Activated naive CD4-positive, alpha-beta T cell treated with anti-CD3 and anti-CD28 coated beads, Interleukin-2, amount 50 U/mL, for 72 hours (primary cell): ENCODE data around the gene RPL15. TPM values are rescaled to one million over a fixed set of nuclear protein-coding genes. Genes with fewer than 3 reads are reported as not detected.

Experiments used
- ATAC-seq, 2 donors: fragments of 150-1000 bp; cut with Tn5 transposase; 2 replicates each; pipeline ENCODE4 v1.10.0; 2021; ENCODE audit warnings: mild to moderate bottlenecking in 2 of 2, moderate library complexity in 2 of 2
- DNase-seq, 2 donors: peaks; one replicate each; pipeline ENCODE4 v3.0.0; 2021 to 2022; ENCODE audit warnings: low spot score in 2 of 2
- H3K27ac Mint-ChIP-seq, 2 donors: one replicate each; pipeline ENCODE4 v1.8.0; 2022; ENCODE audit warnings: mild to moderate bottlenecking in 2 of 2, mixed read lengths in 2 of 2
- H3K36me3 Mint-ChIP-seq, 2 donors: one replicate each; pipeline ENCODE4 v1.8.0; 2022; ENCODE audit warnings: mixed read lengths in 2 of 2
- H3K9me3 Mint-ChIP-seq, 2 donors: one replicate each; pipeline ENCODE4 v1.8.0; 2022; ENCODE audit warnings: mixed read lengths in 2 of 2
- total RNA-seq, 2 donors: library from RNA; stranded (reverse); gene quantifications; one replicate each; pipeline ENCODE4 v1.2.3, GENCODE V29; 2022

Gene RPL15
- total RNA-seq, 2 donors from 2014 or later, result 2,185 to 2,637 TPM

- Mint-ChIP-seq H3K36me3 (peaks cover 0 to 8% of the 10 kb centered on the region in 2 donors), H3K27ac (no peak overlapping the region), H3K9me3 (peaks cover 0 to 4% of the 10 kb centered on the region in 2 donors)
- DNase-seq (no peak), ATAC-seq (no peak)
Measured at GRCh38 chr3:23942546-23942945, 25.6 kb downstream of the RPL15 start.

- peak overlapping the region; percentile 81 to 87 for H3K27ac Mint-ChIP-seq
- peaks cover 0 to 4% of the 10 kb centered on the region in 2 donors for H3K36me3 Mint-ChIP-seq
- no peaks in the 10 kb centered on the region for H3K9me3 Mint-ChIP-seq
- no peak for DNase-seq
- no peak for ATAC-seq
Measured at GRCh38 chr3:23944007-23944783, 27.3 kb downstream of the RPL15 start.

DNA sequence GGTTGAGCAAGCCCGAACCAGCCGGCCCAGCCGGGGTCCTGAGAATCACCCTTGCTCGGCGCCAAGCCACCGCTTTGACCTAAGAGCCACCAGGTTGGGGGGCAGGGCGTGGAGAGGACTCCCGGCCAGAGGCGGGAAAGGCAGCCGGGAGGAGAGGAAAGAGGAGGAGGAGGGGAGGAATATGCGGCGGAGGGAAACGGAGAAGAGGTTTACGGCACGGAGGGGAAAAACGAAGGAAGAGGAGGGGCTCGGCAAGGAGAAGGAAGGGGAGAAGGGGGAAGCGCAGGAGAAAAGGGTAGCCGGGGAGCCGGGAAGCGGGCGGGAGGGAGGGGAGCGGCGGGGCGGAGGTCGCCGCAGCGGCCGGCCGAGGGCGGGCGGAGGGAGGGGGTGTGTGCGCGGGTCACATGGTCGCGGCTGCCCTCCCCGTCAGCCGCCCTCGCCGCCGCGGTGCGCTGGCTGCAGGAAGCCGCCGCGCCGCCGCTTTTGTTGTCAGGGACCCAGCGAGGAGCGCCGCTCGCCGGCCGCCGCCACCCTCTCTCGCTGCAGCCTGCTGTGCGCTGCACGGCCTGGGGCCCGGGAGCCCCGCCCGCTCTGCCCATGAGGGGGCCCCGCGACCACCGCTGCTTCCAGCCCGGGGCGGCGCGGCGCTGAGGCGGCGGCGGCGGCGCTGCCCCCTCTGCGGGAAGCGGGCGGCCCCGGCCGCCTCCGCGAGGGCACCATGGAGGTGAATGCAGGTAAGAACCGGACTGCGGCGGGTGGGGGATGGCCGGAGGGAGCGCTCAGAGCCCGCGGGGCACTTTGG lies 28.1 kb downstream of the RPL15 start, which contains the start of gene NR1D2:
Gene NR1D2, plus strand, starts transcription at position 426 of the 802 bp plus-strand sequence. Its CDS starts 293 bp downstream, at position 719.
- DNase-seq (peak; percentile 76 to 83), ATAC-seq (peak; percentile 64 to 68)
- Mint-ChIP-seq H3K27ac (peak within 1 kb of the TSS; percentile 81 to 87), H3K36me3 (peaks cover 0 to 4% of the 10 kb centered on the region in 2 donors), H3K9me3 (no peaks in the 10 kb centered on the region)

DNA sequence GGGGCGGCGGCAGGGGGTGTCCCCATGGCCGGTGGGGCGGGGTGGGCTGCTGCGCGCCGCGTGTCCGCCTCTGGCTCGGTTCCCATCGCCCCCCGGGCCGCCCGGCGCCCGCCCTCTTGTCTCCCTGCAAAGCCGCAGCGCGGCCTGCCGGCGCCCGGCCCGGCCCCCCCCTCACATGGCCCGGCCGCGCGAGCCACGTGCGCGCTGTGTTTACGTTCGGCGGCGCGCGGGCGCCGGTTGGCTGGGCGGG lies 28.7 kb downstream of the RPL15 start:
- DNase-seq, result no peak
- no peak for ATAC-seq
- Mint-ChIP-seq H3K36me3 (peaks cover 0 to 4% of the 10 kb centered on the region in 2 donors), H3K9me3 (no peaks in the 10 kb centered on the region), H3K27ac (peak overlapping the region in 1 of 2 donors; percentile 83)

- ATAC-seq (peak; percentile 73 to 83), DNase-seq (peak; percentile 92 to 97)
- Mint-ChIP-seq H3K27ac (peak overlapping the region; percentile 83 to 97), H3K9me3 (no peaks in the 10 kb centered on the region), H3K36me3 (peaks cover 0 to 4% of the 10 kb centered on the region in 2 donors)
Measured at GRCh38 chr3:23945913-23946687, 29.2 kb downstream of the RPL15 start.

GRCh38 chr3:23948761-23949160 lies 31.8 kb downstream of the RPL15 start:
- DNase-seq (no peak), ATAC-seq (no peak)
- H3K9me3 Mint-ChIP-seq, result no peaks in the 10 kb centered on the region
- H3K27ac Mint-ChIP-seq, result no peak overlapping the region
- peaks cover 0 to 11% of the 10 kb centered on the region in 2 donors for H3K36me3 Mint-ChIP-seq

- ATAC-seq (no peak), DNase-seq (no peak)
- H3K27ac Mint-ChIP-seq, result peak overlapping the region; percentile 58 to 83
- H3K9me3 Mint-ChIP-seq, result no peaks in the 10 kb centered on the region
- peaks cover 0 to 11% of the 10 kb centered on the region in 2 donors for H3K36me3 Mint-ChIP-seq
Measured at GRCh38 chr3:23949784-23950183, 32.9 kb downstream of the RPL15 start.

DNA sequence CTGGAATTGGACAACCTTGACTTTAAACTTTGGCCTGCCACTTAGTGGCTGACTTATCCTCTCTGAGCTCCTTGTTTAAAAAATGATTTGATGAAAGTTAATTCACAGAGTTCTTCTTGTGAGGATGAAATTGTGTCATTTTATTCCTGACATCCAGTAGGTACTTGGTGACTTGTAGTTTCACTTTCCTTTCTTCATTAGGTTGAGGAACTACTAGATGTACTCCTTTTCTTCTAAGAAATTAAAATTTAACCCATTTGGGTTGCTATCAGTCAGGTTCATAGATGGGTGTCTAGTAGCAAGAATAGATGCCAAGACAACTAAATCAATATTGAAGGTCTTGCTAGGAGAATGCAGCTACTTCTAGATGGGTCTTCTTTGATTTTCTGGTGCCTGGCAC lies 33.4 kb downstream of the RPL15 start:
- H3K9me3 Mint-ChIP-seq, result no peaks in the 10 kb centered on the region
- H3K36me3 Mint-ChIP-seq, result peaks cover 0 to 11% of the 10 kb centered on the region in 2 donors
- ATAC-seq, result no peak
- no peak for DNase-seq
- H3K27ac Mint-ChIP-seq, result peak overlapping the region; percentile 58 to 83

DNA sequence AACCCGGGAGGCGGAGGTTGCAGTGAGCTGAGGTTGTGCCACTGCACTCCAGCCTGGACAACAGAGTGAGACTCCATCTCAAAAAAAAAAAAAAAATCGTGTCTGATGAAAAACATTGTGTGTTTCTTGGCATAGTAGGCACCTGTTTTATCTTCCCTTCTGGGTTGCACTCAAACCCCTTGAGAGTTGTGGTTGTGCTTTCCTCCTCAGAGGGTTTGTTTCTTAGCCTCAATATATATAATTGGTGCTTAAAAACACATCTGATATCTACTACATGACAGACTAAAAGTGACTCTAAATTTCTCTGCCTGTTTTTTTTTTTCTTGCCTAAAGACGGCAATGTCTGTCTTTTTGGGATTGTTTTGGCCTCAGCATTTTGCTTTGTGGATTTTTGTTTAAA lies 35.7 kb downstream of the RPL15 start:
- no peak for DNase-seq
- Mint-ChIP-seq H3K36me3 (peaks cover 0 to 7% of the 10 kb centered on the region in 2 donors), H3K9me3 (no peaks in the 10 kb centered on the region), H3K27ac (no peak overlapping the region)
- ATAC-seq, result no peak

DNA sequence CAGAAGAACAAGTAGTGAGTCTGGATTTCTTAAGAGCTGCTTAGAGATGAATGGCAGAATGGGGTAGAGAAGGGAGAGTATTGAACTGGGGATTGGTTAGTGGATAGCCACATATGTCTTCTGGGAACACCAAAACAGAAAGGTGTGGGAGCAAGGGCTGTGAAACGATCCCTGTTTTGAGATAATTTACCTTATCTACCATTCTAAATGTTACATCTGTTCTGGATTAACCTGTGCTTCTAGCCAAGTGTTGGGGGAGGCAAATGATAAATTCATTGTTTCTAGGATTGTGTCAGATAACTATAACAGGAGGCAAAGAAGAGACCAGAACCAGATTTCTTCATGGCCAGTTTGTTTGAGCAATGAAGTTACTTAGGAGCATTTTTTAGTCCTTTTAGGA lies 36.6 kb downstream of the RPL15 start:
- DNase-seq (no peak), ATAC-seq (no peak)
- no peak overlapping the region for H3K27ac Mint-ChIP-seq
- peaks cover 0 to 7% of the 10 kb centered on the region in 2 donors for H3K36me3 Mint-ChIP-seq
- no peaks in the 10 kb centered on the region for H3K9me3 Mint-ChIP-seq

GRCh38 chr3:23954144-23954543 lies 37.2 kb downstream of the RPL15 start:
- no peak for ATAC-seq
- H3K36me3 Mint-ChIP-seq, result peaks cover 0 to 7% of the 10 kb centered on the region in 2 donors
- no peaks in the 10 kb centered on the region for H3K9me3 Mint-ChIP-seq
- DNase-seq, result no peak
- no peak overlapping the region for H3K27ac Mint-ChIP-seq

GRCh38 chr3:23956701-23957100 lies 39.8 kb downstream of the RPL15 start:
- ATAC-seq, result no peak
- DNase-seq, result no peak
- H3K36me3 Mint-ChIP-seq, result peaks cover 2 to 4% of the 10 kb centered on the region in 2 donors
- H3K9me3 Mint-ChIP-seq, result no peaks in the 10 kb centered on the region
- H3K27ac Mint-ChIP-seq, result no peak overlapping the region

GRCh38 chr3:23959135-23959900 lies 42.4 kb downstream of the RPL15 start:
- H3K36me3 Mint-ChIP-seq, result peaks cover 0 to 10% of the 10 kb centered on the region in 2 donors
- peak; percentile 90 to 97 for ATAC-seq
- no peak for DNase-seq

DNA sequence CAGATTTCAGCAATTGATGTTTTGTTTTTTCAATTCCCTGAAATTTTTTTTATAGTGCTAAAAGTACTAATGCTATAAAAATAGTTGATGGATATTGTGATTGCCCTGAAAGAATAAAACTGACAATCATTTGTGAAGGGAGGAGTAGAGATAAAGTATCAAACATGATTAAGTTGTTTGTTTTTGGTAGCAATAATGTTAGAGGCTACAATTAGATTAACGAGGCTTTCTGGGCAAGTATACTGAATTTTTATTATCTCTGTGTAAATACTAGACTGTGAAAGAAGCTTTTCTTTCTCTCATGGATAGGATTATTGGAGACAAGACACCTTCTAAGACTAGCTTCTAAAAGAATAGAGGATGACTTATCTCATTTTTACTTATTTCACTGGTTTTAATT lies 43.7 kb downstream of the RPL15 start:
- DNase-seq (no peak), ATAC-seq (no peak)
- Mint-ChIP-seq H3K9me3 (no peaks in the 10 kb centered on the region), H3K27ac (peak overlapping the region in 1 of 2 donors; percentile 75), H3K36me3 (peaks cover 0 to 10% of the 10 kb centered on the region in 2 donors)

More at GRCh38 chr3:23959135-23959900, 42.4 kb downstream of the RPL15 start:
- Mint-ChIP-seq H3K27ac (peak overlapping the region; percentile 33 to 77), H3K9me3 (no peaks in the 10 kb centered on the region)

GRCh38 chr3:23961066-23961465 lies 44.1 kb downstream of the RPL15 start:
- no peak for ATAC-seq
- peaks cover 0 to 10% of the 10 kb centered on the region in 2 donors for H3K36me3 Mint-ChIP-seq
- H3K27ac Mint-ChIP-seq, result peak overlapping the region in 1 of 2 donors; percentile 75
- DNase-seq, result no peak
- H3K9me3 Mint-ChIP-seq, result no peaks in the 10 kb centered on the region

DNA sequence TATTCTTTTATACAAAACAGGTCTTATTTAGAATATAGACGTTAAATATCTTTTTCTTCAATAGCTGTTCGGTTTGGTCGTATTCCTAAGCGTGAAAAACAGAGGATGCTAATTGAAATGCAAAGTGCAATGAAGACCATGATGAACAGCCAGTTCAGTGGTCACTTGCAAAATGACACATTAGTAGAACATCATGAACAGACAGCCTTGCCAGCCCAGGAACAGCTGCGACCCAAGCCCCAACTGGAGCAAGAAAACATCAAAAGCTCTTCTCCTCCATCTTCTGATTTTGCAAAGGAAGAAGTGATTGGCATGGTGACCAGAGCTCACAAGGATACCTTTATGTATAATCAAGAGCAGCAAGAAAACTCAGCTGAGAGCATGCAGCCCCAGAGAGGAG lies 45.0 kb downstream of the RPL15 start:
- DNase-seq (no peak), ATAC-seq (no peak)
- no peak overlapping the region for H3K27ac Mint-ChIP-seq
- H3K36me3 Mint-ChIP-seq, result peaks cover 0 to 10% of the 10 kb centered on the region in 2 donors
- no peaks in the 10 kb centered on the region for H3K9me3 Mint-ChIP-seq
